OCI-LY3 (cell line): ENCODE measurements around the gene ALDH16A1.

Experiments
- CTCF ChIP-seq: fragments of 200-600, 300-600 bp; sonication (generic); IDR thresholded peaks from 2 replicates; pipeline ENCODE4 v1.5.1; 2014; ENCODE audit warnings: antibody characterized with exemption, low read length, low read depth
- EZH2phosphoT487 ChIP-seq: fragments of 200-600 bp; shearing (Covaris generic); IDR thresholded peaks from 2 replicates; pipeline ENCODE4 v1.6.1; 2018; ENCODE audit warnings: antibody characterized with exemption, mixed run types, low read depth

- TF ChIP-seq CTCF (no peak), EZH2phosphoT487 (no peak)
Measured at GRCh38 chr19:49437231-49437630, 15.8 kb upstream of the ALDH16A1 start.
